Measurements from ENCODE around the gene GRAMD1B. TPM values are rescaled to one million over a fixed set of nuclear protein-coding genes. Genes with fewer than 3 reads are reported as not detected.

Gene GRAMD1B
- total RNA-seq, 4 donors from 2014 or later = 2.1 to 7.8 (median 3.2) TPM

- Histone ChIP-seq H3K36me3 (no peaks in the 10 kb centered on the region), H3K4me3 (no peak overlapping the region), H3K27ac (no peak overlapping the region), H3K9me3 (no peaks in the 10 kb centered on the region), H3K4me1 (peaks cover 0 to 8% of the 10 kb centered on the region in 2 donors), H3K27me3 (no peaks in the 10 kb centered on the region)
- in situ Hi-C loops (cut with MboI; ENCODE audit: low sequenced_read_pairs in 4 of 4) (loop anchor here (5.0 to 10.0 kb wide), 3 partner anchors 70 to 175 kb away; no protein-coding TSS in a partner anchor), intact Hi-C loops (cut with DNase I; ENCODE audit: low total_unique reads) (no loop called here)
- no peak for ATAC-seq
- DNase-seq = no peak
- TF ChIP-seq POLR2A (IDR thresholded peaks at IDR 0.05) = no peak
- no peak for TF ChIP-seq CTCF (IDR thresholded peaks at IDR 0.05 in 4 of 5, conservative IDR thresholded peaks at IDR 0.05 in 1 of 5)
Observed at GRCh38 chr11:123477205-123477907, 47.3 kb downstream of the GRAMD1B start.

GRCh38 chr11:123478352-123478987, 48.4 kb downstream of the GRAMD1B start:
- TF ChIP-seq POLR2A (IDR thresholded peaks at IDR 0.05) (no peak), CTCF (IDR thresholded peaks at IDR 0.05 in 4 of 5, conservative IDR thresholded peaks at IDR 0.05 in 1 of 5) (peak; percentile 68 to 78 (median 74))
- no peak overlapping the region for H3K27ac ChIP-seq
- no peaks in the 10 kb centered on the region for H3K36me3 ChIP-seq
- DNase-seq (peak in 1 of 2 donors; percentile 36), ATAC-seq (peak; percentile 56 to 77)
- intact Hi-C loops (cut with DNase I; ENCODE audit: low total_unique reads) (loop anchor here (1.0 kb wide), 2 partner anchors 71 to 177 kb away; no protein-coding TSS in a partner anchor), in situ Hi-C loops (cut with MboI; ENCODE audit: low sequenced_read_pairs in 4 of 4) (loop anchor here (5.0 to 10.0 kb wide), 3 partner anchors 71 to 176 kb away; no protein-coding TSS in a partner anchor)
- H3K9me3 ChIP-seq = no peaks in the 10 kb centered on the region
- peaks cover 0 to 8% of the 10 kb centered on the region in 2 donors for H3K4me1 ChIP-seq
- no peak overlapping the region for H3K4me3 ChIP-seq
- H3K27me3 ChIP-seq = no peaks in the 10 kb centered on the region

- in situ Hi-C loops (cut with MboI; ENCODE audit: low sequenced_read_pairs in 4 of 4) (loop anchor here (5.0 to 10.0 kb wide), 3 partner anchors 72 to 177 kb away; no protein-coding TSS in a partner anchor), intact Hi-C loops (cut with DNase I; ENCODE audit: low total_unique reads) (no loop called here)
- no peaks in the 10 kb centered on the region for H3K36me3 ChIP-seq
- no peak for TF ChIP-seq POLR2A (IDR thresholded peaks at IDR 0.05)
- TF ChIP-seq CTCF (IDR thresholded peaks at IDR 0.05 in 4 of 5, conservative IDR thresholded peaks at IDR 0.05 in 1 of 5) = no peak
- H3K4me1 ChIP-seq = peaks cover 0 to 8% of the 10 kb centered on the region in 2 donors
- no peak overlapping the region for H3K27ac ChIP-seq
- no peak for DNase-seq
- no peak overlapping the region for H3K4me3 ChIP-seq
- no peaks in the 10 kb centered on the region for H3K9me3 ChIP-seq
- no peaks in the 10 kb centered on the region for H3K27me3 ChIP-seq
- ATAC-seq = no peak
Observed at GRCh38 chr11:123479048-123479837, 49.2 kb downstream of the GRAMD1B start.

- Histone ChIP-seq H3K36me3 (no peaks in the 10 kb centered on the region), H3K27ac (no peak overlapping the region), H3K9me3 (no peaks in the 10 kb centered on the region), H3K4me3 (no peak overlapping the region), H3K27me3 (no peaks in the 10 kb centered on the region), H3K4me1 (no peaks in the 10 kb centered on the region)
- in situ Hi-C loops (cut with MboI; ENCODE audit: low sequenced_read_pairs in 4 of 4) = no loop called here
- DNase-seq (no peak), ATAC-seq (no peak)
- TF ChIP-seq POLR2A (IDR thresholded peaks at IDR 0.05) = no peak
- TF ChIP-seq CTCF (IDR thresholded peaks at IDR 0.05 in 4 of 5, conservative IDR thresholded peaks at IDR 0.05 in 1 of 5) = no peak
- intact Hi-C loops (cut with DNase I; ENCODE audit: low total_unique reads) = no loop called here
Observed at GRCh38 chr11:123480290-123480815, 50.3 kb downstream of the GRAMD1B start.

Measured in gastrocnemius medialis (tissue), 4 donors.